GM10266 (cell line): ENCODE measurements around the gene ABCG2.
"Not testable (repeated sequence)": the region's sequence is repeated elsewhere in the genome, so short reads cannot be mapped to it uniquely, and the experiment has no call there.

Source experiments
- DNase-seq: peaks from one replicate; pipeline ENCODE4 v3.0.0; 2012; ENCODE audit errors: extremely low spot score
- CTCF ChIP-seq: IDR thresholded peaks from 2 replicates; pipeline ENCODE4 v1.5.1; 2012; ENCODE audit warnings: mild to moderate bottlenecking, low read depth; ENCODE audit not compliant: control insufficient read depth, insufficient read depth; ENCODE audit errors: missing control alignments

ABCG2 gene

GRCh38 chr4:88166608-88167007 is 8.2 kb upstream of the ABCG2 start:
- no peak for DNase-seq
- TF ChIP-seq CTCF, result no peak

- no peak for TF ChIP-seq CTCF
These were observed 4.9 kb upstream of the ABCG2 start for GRCh38 chr4:88163336-88163735.

DNA sequence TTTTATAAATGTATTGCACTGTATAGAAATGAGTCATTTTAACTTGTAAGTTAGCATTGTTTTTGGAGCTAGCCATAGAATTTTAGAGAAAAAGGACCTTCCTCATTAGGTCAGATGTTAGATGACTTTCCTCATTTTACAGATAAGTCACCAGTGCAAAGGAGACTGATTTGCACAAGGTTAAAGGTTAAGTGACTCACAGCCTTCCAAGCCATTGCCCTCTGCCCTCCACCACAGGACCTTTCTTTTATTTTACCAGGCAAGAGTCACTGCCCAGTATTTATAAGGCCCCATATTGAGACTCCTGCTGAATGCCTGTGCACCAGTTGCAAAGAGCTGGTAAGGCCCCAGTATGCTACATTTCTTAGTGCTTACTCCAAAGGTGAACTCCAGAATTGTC is 4.2 kb upstream of the ABCG2 start:
- no peak for TF ChIP-seq CTCF
- no peak for DNase-seq

More at GRCh38 chr4:88163336-88163735, 4.9 kb upstream of the ABCG2 start:
- DNase-seq, result no peak

DNA sequence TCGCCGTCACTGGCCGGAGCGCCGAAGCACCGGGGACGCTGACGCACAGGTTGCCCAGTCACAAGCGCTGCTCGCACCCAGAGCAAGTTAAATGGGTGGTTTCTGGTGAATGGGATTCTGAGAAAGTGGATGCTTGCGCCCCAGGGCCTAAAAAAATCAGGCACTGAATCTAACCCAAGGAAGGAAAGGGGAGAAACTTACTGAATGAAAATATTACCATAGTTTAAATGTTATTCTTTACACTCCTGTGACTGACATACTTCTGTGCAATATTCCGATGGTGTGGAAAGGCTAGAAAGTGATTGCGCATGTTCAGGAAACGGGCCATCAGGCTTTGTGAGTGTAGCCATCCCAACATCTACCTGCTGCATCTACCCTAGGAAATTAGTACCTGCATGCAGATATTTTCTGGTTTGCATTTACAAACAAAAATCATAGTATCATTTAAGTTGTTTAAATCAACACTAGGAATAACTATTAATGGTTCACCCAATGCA is 838 bp upstream of the ABCG2 start:
- TF ChIP-seq CTCF, result no peak
- no peak for DNase-seq

- peak; percentile 22 for DNase-seq
- no peak for TF ChIP-seq CTCF
These were observed 376 bp downstream of the ABCG2 start for GRCh38 chr4:88158038-88158488.

DNA sequence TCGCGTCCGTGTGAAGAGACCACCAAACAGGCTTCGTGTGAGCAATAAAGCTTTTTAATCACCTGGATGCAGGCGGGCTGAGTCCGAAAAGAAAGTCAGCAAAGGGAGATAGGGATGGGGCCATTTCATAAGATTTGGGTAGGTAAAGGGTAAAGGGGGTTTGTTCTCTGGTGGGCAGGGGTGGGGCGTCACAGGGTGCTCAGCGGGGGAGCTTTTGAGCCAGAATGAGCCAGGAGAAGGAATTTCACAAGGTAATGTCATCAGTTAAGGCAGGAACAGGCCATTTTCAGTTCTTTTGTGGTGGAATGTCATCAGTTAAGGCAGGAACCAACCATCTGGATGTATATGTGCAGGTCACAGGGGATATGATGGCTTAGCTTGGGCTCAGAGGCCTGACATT is 6.1 kb downstream of the ABCG2 start:
- DNase-seq, result not testable (repeated sequence)

DNA sequence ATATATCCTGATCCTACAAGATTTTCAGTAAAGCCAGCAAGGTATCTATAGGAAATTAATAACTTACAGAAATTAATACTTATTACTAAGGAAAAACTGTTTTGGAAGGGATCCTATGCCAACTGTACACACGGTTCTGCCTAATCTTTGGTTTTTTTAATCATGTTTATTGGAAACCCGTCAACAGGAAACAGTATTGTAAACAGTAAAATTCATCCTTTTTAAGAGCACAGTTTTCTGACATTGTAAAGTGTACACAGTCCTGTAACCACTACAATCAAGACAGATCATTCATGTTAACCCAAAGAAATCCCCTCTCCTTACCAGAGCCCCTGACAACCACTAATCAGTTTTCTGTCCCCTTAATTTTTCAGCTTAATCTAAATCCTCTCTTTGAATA is 9.9 kb downstream of the ABCG2 start:
- TF ChIP-seq CTCF, result no peak

GRCh38 chr4:88147799-88148217 is 10.6 kb downstream of the ABCG2 start:
- DNase-seq, result no peak
- no peak for TF ChIP-seq CTCF

More for the DNA sequence above, 9.9 kb downstream of the ABCG2 start:
- DNase-seq, result no peak
